Stimulated activated CD8-positive, alpha-beta memory T cell treated with anti-CD3 and anti-CD28 coated beads, Interleukin-4, amount 100 ng/mL, for 48 hours (primary cell): ENCODE measurements around the gene TNFAIP8L1.
"Not testable (repeated sequence)": the region's sequence is repeated elsewhere in the genome, so short reads cannot be mapped to it uniquely, and the experiment has no call there.

ENCODE experiments used
- DNase-seq: peaks from one replicate; pipeline ENCODE4 v3.0.0-alpha.2; 2020

The TNFAIP8L1 gene

DNA sequence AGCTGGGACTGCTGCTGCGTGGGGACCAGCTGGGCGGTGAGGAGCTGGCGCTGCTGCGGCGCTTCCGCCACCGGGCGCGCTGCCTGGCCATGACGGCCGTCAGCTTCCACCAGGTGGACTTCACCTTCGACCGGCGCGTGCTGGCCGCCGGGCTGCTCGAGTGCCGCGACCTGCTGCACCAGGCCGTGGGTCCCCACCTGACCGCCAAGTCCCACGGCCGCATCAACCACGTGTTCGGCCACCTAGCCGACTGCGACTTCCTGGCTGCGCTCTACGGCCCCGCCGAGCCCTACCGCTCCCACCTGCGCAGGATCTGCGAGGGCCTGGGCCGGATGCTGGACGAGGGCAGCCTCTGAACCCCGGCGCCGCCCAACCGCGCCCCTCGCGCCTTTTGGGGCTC, 12.8 kb downstream of the TNFAIP8L1 start:
- no peak for DNase-seq

DNA sequence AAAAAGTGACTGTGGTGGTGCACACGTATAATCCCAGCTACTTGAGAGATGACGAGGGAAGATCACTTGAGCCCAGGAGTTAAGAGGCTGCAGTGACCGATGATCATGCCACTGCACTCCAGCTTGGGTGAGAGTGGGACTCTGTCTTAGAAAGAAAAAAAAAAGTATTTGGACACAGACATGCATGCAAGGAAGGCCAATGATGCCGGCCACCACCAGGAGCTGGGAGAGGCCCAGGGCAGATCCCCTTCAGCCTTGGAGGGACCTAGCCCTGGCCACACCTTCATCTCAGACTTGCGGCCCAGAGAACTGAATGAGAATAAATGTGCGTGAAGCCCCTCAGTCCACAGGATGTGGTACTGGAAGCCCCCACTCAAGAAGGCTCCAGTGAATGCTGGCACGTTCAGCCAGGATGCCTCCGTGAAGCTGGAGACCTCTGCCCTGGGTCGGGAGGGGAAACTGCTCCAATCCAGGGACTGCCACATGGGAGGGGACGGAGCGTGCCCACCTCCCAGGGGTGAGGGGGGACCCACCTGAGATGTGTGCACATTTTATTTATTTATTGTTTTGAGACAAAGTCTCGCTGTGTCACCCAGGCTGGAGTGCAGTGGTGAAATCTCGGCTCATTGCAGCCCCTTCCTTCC, 14.6 kb downstream of the TNFAIP8L1 start:
- no peak for DNase-seq

DNA sequence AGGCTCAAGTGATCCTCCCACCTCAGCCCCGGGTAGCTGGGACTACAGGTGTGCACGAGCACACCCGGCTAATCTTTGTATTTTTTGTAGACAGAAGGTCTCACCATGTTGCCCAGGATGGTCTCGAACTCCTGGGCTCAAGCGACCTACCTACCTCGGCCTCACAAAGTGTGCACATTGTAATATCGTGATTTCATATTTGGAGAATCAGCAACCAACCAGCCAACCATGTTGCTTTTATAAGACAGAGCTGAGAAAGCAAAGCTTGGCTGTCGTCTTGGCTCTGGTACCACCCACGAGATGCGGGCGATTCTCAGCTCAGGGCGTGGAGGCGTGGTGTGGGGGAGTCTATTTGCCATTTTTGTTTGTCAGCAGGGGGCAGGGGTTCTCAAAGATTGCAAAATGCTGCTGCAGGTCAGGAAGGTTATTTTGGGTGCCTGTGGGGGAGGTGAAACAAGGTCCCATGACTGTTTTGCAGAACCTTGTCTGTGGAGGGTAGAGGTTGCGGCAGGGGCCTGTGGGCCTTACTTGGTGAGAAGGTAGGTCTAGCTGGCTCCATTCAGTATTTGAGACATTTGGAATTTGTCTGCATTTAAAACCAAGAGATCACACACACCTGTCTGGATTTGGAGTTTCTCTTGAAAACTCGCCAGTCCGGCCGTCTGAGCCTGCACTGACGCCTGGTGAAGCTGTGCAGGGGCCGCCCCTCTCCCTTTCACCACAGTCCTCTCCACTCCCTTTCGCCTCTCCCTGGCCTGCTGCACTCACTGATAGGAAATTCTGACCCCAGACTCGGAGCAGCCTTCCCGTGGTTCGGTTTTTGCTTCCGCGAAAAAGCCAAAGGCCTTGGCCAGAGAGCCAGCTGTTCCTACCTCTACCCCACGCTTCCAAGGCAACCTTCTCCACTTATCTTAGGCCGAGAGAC, 15.4 kb downstream of the TNFAIP8L1 start:
- DNase-seq, result no peak

DNA sequence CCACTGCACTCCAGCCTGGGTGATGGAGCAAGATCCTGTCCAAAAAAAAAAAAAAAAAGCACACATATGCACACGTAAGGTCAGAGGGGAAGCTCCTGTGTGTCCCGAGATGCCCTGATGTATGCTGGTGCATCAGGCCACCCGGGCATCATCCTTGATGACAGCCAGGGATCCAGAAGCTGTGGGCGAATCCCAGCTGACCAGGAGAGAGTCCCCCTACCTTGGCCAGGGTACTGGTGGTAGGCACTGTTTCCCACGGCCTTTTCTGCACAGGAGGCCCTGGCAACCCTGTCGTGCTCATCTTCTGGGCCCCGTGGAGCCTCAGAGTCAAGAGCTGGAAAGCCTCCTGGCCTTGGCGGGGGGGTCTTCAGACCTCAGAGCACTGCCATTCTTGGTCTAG, 16.8 kb downstream of the TNFAIP8L1 start:
- DNase-seq, result no peak

DNA sequence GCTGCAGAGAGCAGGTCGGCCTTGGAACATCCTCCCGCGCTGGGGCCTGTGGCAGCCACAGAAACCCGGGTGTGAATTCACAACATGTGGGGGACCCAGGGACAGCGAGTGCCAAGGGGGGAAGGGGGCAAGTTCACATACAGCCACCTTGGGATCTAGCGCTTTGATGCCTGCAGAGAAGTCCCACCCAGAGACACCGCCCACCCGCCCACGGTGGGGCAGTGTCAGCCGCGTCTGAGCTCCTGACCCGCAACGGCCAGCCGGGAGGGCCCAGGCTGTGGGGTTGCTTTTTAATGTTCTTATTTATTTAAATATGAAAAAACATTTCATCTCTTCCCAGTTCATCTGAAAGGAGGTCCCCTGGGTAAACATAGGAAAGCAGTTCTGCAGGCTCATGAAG, 17.9 kb downstream of the TNFAIP8L1 start:
- DNase-seq, result no peak

DNA sequence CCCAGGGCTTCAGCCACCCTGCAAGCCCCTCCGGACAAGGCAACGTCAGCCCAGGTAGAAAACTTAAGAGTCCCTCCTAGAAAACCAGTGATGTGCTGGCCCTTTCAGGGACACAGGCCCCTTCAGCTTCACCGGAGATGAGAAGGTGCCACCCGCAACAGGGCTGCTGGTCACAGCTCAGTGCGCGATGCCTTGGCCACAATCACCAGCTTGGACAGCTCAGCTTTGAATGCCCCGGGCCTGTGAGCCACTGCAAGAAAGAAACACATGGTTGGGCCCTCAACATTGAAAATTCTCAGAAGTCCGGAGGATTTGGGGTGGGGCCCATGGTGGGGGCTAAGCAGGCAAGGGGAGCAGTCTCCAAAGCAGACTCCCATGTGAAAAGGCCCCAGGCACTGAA, 18.5 kb downstream of the TNFAIP8L1 start:
- no peak for DNase-seq

DNA sequence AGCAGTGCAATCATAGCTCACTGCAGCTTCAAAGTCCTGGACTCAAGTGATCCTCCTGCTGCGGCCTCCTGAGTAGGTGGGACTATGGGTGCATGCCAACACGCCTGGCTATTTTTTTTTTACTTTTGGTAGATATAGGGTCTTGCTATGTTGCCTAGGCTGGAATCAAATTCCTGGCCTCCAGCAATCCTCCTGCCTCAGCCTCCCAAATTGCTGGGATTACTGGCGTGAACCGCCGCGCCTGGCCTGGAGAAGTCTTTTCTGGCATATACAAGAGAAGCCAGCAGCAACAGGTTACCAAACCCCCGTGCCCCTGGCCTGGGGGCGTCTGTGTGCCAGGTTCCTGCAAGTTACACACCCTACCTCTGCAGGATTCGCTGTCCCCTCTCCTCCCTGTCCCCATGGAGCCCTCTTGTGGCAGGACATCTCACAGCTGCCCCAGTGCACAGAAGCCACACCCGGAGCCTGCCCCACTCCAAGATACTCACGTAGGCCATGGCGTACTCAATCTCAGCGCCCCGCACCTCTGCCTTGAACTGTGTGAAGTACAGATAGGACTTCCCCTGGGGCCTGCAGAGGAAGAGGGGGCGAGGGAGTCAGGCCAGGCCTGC, 21.0 kb downstream of the TNFAIP8L1 start:
- DNase-seq, result no peak

DNA sequence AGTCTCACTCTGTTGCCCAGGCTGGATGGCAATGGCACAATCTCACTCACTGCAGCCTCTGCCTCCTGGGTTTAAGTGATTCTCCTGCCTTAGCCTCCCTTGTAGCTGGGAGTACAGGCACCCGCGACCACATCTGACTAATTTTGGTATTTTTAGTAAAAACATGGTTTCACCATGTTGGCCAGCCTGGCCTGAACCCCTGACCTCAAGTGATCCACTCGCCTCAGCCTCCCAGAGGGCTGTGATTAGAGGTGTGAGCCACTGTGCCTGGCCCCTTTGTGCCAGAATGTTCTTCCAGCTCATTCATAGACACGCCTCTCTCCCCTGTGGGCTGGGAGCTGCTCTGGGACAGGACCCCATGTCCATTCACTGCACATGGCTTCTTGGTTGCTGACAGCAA, 21.7 kb downstream of the TNFAIP8L1 start:
- DNase-seq, result no peak

DNA sequence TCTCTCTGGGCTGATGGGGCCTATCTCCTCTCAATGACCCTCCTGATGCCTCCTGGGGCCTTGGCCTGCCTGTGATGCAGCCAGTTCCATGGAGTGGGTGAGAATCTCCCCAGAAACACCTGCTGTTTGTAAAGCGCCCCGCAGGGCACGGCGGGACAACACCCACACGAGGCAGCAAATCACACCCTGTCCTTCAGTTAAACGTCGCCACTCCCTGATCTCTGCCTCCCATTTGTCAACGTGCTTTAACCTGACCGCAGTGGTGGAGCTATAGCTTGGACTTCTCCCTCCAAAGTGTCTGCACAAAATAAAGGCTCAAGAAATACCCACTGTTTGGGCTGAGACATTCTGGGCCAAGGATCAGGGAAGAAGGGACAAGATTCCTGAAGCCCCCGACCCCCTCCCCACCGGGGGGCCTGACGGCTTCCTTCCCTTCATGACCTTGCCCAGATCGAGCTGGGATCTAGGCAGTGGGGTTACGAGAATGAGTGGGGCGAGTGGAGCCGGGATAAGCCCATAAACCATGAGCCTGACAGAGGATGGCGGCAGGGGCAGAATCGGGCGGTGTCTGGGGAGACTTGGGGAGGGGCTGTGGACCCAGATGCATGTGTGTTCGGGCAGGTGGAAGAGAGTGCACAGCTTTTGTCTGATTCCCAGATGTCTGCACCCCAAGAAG, 22.8 kb downstream of the TNFAIP8L1 start:
- no peak for DNase-seq

DNA sequence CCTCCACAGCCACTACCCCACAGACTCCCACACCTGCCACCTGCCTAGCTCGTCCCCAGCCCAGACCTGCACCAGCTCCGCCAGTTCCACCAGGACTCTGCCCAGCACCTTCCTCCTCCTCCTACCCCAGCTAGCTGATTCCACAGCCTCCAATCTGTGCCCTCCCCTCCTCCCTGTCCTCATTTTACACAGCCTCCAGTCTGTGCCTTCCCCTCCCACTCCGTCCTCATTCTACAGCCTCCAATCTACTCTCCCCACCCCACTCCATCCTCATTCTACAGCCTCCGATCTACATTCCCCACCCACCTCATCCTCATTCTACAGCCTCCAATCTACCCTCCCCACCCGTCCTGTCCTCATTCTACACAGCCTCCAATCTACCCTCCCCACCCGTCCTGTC, 23.5 kb downstream of the TNFAIP8L1 start:
- no peak for DNase-seq

DNA sequence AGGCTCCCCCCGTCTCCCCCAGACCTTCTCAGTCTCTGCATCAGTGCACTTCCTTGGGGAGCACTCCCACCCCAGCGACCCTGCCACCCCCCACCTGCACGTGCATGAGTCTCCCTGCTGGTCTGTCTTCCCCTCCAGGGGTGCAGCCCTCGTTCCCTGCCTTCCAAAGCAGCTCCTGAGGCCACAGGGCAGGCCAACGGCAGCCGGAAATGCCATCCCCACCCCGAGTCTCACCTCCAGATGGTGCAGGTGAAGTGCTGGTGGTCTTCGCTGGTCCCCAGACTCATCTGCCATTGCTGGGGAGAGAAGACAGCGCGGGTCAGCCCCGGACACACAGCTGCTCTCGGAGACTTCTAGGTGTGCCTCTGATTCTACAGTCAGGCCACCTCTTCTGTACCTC, 25.3 kb downstream of the TNFAIP8L1 start:
- DNase-seq, result no peak

DNA sequence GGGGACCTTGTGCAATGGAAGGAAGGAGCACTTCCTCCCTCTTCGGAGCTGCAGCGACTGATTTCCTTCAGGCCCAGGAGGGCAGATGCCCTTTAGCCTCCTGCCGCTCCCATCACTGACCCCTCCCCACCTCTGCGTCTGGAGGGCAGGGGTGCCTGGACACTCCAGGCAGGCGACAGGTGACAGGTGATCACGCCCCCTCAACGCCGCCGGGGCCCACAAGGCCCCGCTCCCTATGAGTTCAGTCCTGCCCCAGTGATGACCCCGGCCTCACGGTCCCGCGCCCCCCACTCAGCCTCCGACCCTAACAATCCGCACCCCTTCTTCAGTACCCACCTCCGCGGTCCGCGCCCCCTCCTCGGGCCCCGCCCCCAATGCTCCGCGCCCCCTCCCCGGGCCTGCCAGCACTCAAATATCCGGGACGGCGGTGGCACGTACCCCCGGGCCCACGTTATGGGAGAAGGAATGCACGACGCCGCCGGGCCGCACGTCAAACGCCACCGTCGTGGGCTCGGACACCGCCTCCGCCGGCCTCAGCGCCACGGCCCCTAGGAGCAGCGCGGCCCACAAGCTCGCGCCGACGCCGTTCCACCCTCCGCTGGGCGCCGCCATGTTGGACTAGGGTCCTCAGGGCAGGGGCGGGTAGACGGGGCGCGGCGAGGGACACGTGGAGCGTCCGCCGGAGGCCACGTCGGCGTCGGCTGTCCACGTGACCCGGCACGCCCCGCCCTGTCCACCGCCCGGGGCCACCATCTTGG, 30.6 kb downstream of the TNFAIP8L1 start, which contains the start of gene MYDGF:
Gene MYDGF, minus strand, starts transcription at position 620 of the 758 bp plus-strand sequence. Its CDS starts 8 bp downstream, at position 612.
- DNase-seq, result peak; percentile 96

DNA sequence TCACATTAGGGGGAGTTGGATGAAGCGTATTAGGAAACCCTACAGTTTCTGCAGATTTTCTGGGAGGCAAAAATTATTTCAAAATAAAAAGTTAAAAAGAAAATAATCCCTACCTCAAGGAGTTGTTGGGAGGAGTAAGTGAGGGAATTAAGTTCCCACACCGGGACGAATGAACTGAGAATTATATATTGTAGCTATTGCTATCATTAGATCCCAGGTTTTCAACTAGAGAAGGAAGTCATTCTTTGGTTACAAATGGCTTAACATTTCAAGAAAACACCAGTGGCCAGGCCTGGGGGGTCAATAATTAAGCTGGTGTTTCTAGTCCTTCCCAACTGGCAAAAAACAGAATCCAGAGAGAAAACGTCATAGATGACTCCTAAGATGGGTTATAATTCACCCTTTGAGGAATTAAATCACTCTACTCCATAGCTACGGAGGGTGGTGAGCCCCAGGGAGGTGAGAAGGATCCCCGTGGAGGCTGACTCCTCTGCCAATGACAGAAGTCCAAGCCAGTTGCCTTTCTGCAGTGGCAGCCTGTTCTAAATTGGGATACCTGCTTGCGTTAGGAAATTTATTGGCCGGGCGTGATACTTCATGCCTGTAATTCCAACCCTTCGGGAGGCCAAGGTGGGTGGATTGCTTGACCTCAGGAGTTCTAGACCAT, 32.0 kb downstream of the TNFAIP8L1 start:
- no peak for DNase-seq

DNA sequence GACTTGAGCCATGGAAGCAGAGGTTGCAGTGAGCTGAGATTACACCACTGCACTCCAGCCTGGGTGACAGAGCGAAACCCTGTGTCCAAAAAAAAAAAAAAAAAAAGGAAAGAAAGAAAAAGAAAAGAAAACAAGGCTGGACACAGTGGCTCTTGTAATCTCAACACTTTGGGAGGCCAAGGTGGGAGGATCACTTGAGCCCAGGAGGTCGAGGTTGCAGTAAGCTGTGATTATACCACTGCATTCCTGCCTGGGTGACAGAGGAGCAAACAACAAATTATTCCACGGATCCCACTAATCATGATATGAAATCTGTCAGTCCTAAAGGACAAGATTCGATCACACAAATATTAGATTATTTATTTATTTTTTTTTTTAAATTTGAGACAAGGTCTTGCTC, 33.9 kb downstream of the TNFAIP8L1 start:
- no peak for DNase-seq

DNA sequence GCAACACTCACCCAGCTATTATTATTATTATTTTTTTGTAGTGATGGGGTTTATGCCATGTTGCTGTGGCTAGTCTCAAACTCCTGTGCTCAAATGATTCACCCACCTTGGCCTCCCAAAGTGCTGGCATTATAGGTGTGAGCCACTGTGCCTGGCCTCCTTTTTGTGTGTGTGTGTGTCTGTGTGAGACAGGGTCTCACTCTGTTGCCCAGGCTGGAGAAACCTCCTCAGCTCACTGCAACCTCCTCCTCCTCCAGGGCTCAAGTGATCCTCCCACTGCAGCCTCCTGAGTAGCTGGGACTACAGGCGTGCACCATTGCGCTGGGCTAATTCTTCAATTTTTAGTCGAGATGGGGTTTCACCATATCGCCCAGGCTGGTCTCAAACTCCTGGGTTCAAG, 34.4 kb downstream of the TNFAIP8L1 start:
- no peak for DNase-seq

DNA sequence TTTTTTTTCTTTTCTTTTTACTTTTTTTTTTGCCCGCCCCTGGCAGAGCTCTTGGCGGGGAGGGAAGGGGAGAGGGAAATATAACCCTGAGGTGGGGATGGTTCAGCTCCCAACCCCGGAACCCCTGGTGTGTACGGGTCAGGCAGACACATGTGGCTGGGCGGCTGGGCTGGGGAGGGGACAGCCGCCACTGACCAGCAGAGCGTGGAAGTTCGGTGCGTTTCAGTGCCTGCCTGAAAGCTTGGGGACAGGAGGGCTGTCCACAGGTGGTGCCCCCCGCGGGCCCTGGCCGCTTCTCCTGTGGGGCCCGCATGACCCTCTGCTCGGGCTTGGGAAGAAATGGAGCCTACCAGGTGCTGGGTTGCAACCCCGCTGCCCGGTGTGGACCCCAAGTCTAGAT, 36.0 kb downstream of the TNFAIP8L1 start:
- DNase-seq, result no peak

DNA sequence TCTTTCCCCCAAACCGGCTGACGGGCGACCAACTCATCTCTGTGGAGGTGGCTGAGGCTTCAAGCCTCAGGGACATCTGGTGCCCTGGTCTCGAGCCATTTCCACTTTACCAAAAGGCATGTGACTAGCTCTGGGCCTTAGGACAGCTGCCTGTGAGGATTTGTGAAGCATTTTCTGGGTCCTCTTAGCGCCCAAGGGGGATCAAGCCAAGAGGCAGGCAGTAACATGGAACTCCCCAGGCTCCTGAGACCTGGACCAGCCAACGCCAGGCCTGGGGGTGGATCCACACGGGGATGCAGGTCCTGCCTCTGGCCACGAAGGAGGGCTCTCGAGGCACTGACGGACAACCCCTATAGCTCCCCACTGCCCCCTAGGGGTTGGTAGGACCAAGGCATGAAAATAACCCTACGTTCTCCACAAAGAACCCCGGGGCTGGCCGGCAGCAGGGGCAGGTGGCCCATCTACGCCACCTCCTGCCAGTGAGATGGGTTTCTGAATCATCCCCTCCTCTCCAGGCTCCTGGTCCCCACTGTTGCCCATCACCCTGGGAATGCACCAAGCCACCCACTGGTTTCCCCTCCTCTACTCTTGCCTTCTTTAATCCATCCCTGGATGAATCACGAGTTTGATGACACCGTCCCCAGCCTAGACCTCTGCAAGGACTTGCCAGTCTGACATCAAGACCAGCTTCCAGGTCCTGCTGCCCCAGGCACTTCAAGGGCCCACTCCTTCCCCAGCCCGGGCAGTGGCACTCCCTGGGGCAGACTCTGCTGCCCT, 37.8 kb downstream of the TNFAIP8L1 start:
- DNase-seq, result peak; percentile 63

DNA sequence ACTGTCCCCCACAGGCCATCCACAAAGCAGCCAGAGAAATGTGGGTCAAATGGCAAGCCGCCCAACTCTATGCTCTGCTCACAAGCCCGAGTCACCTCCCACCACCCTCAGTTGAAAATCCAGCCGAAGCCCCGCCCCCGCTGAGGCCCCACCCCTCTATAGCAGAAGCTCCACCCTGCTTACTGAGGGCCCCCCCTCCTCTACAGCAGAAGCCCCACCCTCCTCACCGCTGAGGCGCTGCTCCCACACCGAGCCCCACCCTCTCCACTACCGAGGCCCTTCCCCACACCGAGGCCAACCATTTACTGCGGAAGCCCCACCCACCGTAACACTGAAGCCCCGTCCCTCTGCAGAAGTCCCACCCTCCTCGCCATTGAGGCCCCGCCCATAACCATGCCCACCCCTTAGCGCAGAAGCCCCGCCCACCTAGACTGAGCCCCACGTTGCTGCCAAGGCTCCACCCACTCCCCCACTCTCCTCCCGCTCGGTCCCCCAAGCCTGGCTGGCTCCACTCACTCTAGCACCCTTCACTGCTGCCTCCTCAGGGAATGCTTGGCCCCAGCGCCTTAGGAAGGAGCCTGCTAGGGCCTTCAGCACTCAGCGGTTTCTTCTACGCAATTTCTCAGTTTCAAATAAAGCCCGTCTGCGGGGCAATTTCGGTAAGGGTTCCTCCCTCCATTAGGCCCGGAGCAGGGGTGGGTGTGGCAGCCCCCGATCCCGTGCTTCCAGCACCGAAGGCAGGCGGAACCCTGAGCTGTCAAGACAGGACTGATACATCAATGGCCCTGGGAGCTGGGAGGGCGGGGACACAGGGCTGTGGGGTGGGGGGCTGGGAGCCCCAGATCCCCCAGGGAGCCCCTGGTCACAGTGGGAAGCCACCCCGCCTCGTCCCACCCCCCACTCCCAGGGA, 39.8 kb downstream of the TNFAIP8L1 start:
- peak; percentile 43 for DNase-seq

DNA sequence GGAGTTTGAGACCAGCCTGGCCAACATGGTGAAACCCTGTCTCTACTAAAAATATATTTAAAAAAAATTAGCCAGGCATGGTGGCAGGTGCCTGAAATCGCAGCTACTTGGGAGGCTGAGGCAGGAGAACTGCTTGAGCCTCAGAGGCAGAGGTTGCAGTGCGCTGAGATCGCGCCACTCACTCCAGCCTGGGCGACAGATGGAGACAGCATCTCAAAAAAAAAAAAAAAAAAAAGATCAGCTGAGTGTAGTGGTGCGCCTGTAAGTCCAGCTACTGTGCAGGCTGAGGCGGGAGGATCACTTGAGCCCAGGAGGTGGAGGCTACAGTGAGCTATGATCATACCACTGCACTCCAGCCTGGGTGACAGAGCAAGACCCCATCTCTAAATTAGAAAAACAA, 40.7 kb downstream of the TNFAIP8L1 start:
- not testable (repeated sequence) for DNase-seq
